Stimulated activated CD4-positive, alpha-beta T cell treated with anti-CD3 and anti-CD28 coated beads, TNF-alpha, amount 100 ng/mL, for 48 hours (primary cell): Measurements from ENCODE around the gene ERP27.

ENCODE experiments used
- DNase-seq, 3 donors: peaks; one replicate each; pipeline ENCODE4 v3.0.0-alpha.2; 2020; ENCODE audit warnings: low read depth in 3 of 3

The ERP27 gene

DNA sequence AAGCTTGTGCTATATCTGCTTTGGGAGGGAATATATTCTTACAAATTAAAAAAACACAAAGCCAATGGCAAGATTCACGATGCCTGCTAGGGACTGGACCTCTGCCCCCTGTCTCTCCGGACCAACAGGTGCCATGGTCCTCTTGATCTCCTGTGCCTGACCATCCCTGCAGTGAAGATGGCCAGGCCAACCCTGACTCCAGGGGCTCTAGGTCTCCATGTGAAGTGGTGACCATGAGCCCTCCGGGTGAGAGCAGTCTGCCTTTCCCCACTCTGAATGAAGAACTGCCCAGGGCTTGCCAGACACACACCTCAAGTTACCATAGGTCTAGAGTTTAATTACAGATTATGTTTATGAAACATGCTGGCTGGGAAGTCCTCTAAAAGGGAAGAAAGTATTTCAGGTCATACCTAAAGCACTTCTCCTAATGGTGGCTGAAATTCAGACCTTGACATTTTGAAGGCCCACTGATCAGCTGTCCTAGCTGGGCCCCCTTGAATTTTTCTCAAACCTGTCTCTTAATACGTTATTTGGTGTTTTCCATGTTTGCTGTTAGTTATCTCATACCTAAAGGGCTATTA is 21.7 kb upstream of the ERP27 start:
- DNase-seq, result no peak

DNA sequence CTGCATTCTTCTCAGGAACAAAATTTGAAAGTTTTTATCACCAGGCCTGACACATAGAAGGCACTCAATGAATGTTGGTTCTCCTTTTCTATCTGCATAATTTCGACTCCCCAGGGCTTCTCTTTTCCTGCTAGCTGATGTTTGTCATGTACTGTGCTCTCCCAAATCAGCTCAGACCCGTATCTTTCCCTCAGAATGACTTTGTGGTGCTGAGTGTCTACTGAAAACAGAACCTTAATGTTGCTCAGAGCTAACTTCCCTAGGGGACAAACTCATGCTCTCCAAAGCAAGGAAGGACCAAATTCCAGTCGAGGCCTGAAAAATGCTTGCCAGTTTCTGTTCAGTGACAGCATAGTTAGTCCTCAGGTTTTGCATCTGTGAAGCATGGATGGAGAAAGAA is 21.1 kb upstream of the ERP27 start:
- DNase-seq, result no peak

DNA sequence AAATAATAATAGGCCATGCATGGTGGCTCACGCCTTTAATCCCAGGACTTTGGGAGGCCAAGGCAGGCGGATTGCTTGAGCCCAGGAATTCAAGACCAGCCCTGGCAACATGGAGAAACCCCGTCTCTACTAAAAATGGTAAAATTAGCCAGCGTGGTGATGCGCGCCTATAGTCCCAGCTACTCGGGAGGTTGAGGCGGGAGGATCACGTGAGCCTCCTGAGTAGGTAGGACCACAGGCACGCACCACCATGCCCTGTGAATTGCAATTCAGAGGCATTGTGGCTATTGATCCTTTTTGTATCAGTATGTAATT is 20.7 kb upstream of the ERP27 start:
- no peak for DNase-seq

- no peak for DNase-seq
Measured at GRCh38 chr12:14958361-14959125, 20.2 kb upstream of the ERP27 start.

GRCh38 chr12:14957551-14958168 is 19.3 kb upstream of the ERP27 start:
- no peak for DNase-seq

DNA sequence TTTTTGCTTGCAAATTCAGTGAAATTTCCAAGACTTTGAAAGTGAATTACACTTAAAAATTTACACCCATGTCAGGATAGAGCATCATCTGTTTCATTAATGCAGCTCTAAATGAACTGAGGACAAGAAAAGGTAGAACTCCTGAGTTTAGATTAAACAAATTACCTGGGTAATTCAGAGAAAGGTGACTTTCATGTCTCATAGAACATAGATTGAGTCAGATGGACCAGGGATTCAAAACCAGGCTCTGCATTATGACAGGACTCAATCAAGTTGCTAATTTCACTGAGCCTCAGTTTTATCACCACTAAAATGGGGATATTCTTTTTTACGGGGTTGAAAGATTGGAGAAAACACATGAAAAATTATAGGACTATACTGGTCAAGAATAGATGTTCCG is 18.6 kb upstream of the ERP27 start:
- no peak for DNase-seq

DNA sequence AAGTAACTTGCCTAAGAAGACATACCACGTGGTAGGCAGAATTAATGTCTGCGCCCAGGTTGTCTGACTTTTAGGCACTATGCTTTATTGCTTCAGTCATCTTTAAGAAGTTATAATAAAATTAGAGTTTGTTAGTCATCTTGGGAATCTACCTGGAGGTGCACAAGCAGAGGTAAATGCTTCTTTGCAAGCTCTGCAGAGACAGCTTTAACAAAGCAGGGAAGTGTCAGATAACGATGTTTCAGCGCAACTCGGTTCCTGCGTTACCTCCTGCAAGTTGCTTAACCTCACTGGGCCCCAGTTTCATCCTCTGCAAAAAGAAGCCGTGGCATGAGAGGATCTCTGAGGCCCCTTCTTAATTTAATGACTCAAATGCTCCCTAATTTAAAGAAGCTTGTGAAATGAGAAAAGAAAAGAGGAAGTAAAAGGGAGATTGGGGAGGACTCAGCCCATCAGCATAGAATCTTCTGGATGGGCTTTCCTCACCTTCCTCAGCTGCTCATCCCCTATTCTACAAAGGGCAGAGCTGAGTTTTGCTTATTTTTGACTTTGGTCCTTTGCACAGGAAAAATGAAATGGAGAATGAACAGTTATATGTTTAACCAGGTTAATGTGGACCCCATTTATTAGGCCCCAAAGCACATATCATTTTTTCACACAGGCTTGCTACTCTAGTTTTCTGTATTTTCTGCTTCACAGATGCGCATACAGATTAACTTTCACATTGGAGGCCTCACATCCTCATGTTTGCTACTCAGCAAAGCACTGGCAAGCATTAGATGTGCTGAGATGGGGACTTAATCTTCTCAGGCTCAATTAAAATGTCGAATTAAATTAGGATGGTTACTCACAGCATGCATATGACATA is 17.9 kb upstream of the ERP27 start:
- no peak for DNase-seq

- DNase-seq, result no peak
Measured at GRCh38 chr12:14954269-14954668, 15.9 kb upstream of the ERP27 start.

- no peak for DNase-seq
Measured at GRCh38 chr12:14953752-14954151, 15.4 kb upstream of the ERP27 start.

DNA sequence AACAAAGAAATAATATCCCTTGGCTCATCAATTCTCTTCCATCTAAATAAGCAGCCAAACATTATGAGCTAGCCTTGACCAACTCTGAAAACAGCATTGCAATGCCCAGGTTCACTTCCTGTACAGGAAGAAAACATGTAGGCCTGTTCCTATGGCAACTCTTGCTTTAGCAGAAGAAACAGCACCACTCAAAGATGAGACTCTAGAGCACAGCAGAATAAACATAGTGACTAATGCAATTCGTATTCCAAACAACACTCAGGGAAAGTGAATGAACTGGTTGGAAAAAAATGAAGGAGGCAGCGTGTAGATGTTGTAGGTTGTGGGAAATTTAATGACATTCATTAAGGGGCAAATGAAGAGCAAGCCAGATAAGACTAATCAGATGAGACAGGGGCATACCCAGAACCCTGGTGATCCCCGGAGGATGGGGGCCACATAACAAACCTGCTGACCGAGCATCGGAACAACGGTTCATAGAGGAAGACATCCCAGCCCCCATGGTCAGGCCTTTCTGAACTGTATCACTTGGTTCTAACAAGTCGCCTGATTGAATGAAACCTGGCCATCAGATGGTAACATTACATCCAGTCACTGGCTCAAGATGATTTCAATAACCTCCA is 14.1 kb upstream of the ERP27 start:
- DNase-seq, result no peak

DNA sequence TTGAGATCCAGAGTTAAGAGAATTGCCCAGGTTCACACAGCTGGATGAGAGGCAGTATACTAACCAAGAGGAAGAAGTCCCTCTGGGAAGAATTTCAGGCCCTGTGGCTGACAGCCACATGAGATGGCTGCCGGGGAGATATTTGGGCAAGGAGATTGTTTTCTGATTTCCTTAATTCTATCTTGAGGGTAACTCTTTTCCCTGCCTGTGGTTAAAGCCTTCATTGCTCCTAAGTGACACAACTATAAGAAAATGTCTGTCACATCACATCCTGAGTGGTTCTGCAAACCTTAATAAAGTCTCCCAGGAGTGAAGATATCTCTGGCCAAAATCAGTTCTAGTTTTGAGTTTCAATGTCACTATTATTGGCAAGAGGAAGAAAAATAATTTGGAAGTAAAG is 13.5 kb upstream of the ERP27 start:
- no peak for DNase-seq

- no peak for DNase-seq
Measured at GRCh38 chr12:14950982-14951746, 12.8 kb upstream of the ERP27 start.

DNA sequence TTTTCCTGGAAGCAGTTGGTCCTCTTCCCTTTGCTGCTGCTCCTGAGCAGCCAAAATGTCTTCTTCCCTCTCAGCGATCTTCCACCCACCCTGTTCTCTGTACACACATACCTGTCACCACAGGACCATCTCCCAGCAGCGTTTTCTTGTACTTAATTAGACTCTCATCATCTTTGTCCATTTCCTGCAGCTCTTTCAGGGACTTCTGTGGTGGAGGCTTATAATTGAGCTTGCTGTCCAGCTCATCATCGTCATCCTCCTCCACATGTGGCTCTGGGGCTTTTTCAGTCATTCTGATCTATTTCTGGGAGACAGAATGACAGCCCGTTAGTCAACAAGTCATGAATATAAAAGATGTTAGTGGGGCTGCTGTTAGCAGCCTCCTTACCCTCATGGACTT is 12.1 kb upstream of the ERP27 start:
- DNase-seq, result no peak

- no peak for DNase-seq
Measured at GRCh38 chr12:14949631-14950030, 11.3 kb upstream of the ERP27 start.

DNA sequence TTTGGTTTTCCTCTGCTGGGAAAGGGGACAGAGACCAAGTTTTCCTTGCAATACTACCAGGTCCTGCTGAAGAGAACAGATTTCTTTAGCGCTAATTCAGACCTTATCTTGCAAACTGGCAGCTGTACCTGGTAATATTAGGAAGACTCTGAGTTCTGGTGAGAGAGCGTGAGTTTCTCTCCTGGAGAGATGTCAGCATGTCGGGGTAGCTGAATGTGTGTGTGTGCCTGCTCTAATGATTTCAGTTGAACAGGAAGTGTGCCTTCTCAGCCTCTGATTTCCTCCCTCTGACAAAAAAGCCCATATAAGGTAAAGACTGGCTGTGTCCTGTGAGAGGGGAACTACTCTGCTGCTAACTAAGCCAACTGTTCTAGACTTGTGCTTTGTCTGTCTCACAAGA is 10.3 kb upstream of the ERP27 start:
- DNase-seq, result no peak

- no peak for DNase-seq
Measured at GRCh38 chr12:14946861-14947260, 8.5 kb upstream of the ERP27 start.

- DNase-seq, result no peak
Measured at GRCh38 chr12:14946162-14946561, 7.8 kb upstream of the ERP27 start.

DNA sequence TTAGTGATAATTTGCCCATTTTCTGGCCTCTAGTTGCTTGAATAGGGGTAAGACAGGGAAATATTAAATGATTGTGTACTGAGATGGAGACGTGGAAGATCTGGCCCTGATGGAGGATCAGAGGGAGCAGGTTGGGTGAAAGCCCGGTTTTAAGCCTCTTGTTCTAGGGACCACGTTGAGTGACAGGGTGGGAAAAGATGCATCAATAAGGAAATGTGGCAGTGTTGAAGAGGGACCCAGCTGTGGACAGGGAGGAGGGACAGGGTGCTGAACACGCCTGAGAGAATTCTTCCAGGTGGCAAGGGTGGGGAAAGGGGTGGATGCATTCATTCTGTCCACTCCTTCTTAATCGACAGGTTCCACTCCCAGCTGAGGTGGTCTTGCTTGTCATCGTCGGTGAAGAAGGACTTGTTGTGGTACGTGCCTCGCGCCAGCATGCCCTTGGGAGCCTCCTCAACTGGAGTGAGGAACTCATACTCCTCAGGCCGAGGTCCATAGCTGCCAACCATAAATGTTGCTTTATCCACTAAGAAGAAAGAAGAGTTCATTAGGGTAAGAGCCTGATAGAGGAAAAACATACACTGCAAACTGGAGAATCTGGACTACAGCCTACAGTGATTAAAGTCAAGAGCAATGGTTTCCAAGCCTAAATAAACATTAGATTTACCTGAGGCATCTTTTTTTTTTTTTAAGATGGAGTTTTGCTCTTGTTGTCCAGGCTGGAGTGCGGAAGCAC is 4.0 kb upstream of the ERP27 start:
- DNase-seq, result no peak

DNA sequence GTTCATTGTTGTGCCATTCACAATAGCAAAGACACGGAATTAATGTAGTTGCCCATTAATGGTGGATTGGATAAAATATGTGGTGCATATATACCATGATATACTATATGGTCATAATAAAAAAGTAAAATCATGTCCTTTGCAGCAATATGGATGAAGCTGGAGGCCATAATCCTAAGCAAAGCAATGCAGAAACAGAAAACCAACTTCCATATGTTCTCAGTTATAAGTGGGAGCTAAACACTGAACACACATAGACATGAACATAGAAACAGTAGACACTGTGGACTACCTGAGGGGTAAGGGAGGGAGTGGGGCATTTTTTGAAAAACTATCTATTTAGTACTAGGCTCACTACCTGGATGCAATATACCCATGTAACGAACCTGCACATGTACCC is 3.0 kb upstream of the ERP27 start:
- no peak for DNase-seq

- no peak for DNase-seq
Measured at GRCh38 chr12:14937689-14938088, 648 bp downstream of the ERP27 start.

DNA sequence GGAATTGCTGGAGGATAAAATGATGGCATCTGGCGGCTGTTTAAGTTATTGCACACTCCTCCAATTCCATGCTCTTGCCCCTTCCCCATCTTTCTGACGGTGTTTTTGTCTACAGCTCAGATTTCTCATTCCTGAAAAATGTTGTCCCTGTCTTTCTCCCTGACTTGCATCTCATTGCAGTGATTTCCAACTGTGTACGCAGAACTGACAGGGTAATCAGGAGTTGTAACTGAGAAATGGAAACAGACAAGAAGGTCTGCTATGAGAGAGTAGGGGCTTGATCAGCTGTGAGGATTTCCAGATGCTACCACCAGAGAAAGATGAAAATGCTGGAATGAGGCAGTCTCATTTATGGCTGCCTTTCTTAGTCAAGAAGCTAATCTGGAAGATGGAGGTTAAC is 1.3 kb downstream of the ERP27 start:
- DNase-seq, result no peak
